Neuronal stem cell (in vitro differentiated cells): Measurements from ENCODE around the gene HAAO.

Source experiments
- DNase-seq: peaks from one replicate; pipeline ENCODE4 v3.0.0-alpha.2; 2013; ENCODE audit warnings: low spot score
- H2AFZ ChIP-seq: one replicate; pipeline ENCODE4 v1.6.1; 2013; ENCODE audit warnings: mild to moderate bottlenecking, low read length, inconsistent platforms
- H2AK5ac ChIP-seq: 2 replicates; pipeline ENCODE4 v1.6.1; 2013; ENCODE audit warnings: low read depth, mild to moderate bottlenecking, inconsistent platforms, low read length, moderate library complexity, mixed read lengths
- H2BK120ac ChIP-seq: 2 replicates; pipeline ENCODE4 v1.6.1; 2013; ENCODE audit warnings: low read depth, mild to moderate bottlenecking, inconsistent platforms, low read length, moderate library complexity, mixed read lengths
- H2BK12ac ChIP-seq: one replicate; pipeline ENCODE4 v1.6.1; 2013; ENCODE audit warnings: low read length, inconsistent platforms
- H2BK15ac ChIP-seq: 2 replicates; pipeline ENCODE4 v1.6.1; 2013; ENCODE audit warnings: mild to moderate bottlenecking, low read length, inconsistent platforms, mixed read lengths
- H2BK5ac ChIP-seq: one replicate; pipeline ENCODE4 v1.6.1; 2013; ENCODE audit warnings: inconsistent platforms, mild to moderate bottlenecking, low read length, moderate library complexity
- H3K14ac ChIP-seq: one replicate; pipeline ENCODE4 v1.6.1; 2013; ENCODE audit warnings: low read length, inconsistent platforms
- H3K18ac ChIP-seq: 2 replicates; pipeline ENCODE4 v1.6.1; 2013; ENCODE audit warnings: low read length, inconsistent platforms
- H3K23ac ChIP-seq: 2 replicates; pipeline ENCODE4 v1.6.1; 2013; ENCODE audit warnings: low read depth, mild to moderate bottlenecking, mixed read lengths, low read length, inconsistent platforms; ENCODE audit not compliant: poor library complexity
- H3K27ac ChIP-seq: replicated peaks from 3 replicates; pipeline ENCODE4 v1.5.1; 2013; ENCODE audit warnings: low read length, inconsistent platforms
- H3K27me3 ChIP-seq, 3 experiments: 2 replicates each; pipeline ENCODE4 v1.6.1; 2013; ENCODE audit warnings: low read length in 3 of 3, mild to moderate bottlenecking in 2 of 3, inconsistent platforms in 1 of 3, low read depth in 1 of 3, mixed read lengths in 1 of 3, moderate library complexity in 1 of 3; ENCODE audit not compliant: control insufficient read depth in 3 of 3, insufficient read depth in 3 of 3
- H3K36me3 ChIP-seq, 2 donors: replicated peaks in 1 of 2; 2 replicates each; pipeline ENCODE4 v1.6.1; 2013; ENCODE audit warnings: low read length in 2 of 2; ENCODE audit not compliant: control insufficient read depth in 2 of 2, insufficient read depth in 2 of 2
- H3K4ac ChIP-seq: 2 replicates; pipeline ENCODE4 v1.6.1; 2013; ENCODE audit warnings: inconsistent platforms, mild to moderate bottlenecking, low read length, moderate library complexity
- H3K4me1 ChIP-seq, 2 donors: 1 replicate in 1 of 2; 2 replicates in 1 of 2; pipeline ENCODE4 v1.6.1; 2013; ENCODE audit warnings: low read length in 2 of 2, low read depth in 1 of 2; ENCODE audit not compliant: control insufficient read depth in 2 of 2, insufficient read depth in 1 of 2
- H3K4me2 ChIP-seq: one replicate; pipeline ENCODE4 v1.6.1; 2013; ENCODE audit warnings: mild to moderate bottlenecking, low read length, inconsistent platforms; ENCODE audit not compliant: insufficient read depth, poor library complexity, severe bottlenecking
- H3K4me3 ChIP-seq, 2 donors: 2 replicates each; pipeline ENCODE4 v1.5.1; 2013; ENCODE audit warnings: low read length in 2 of 2, mild to moderate bottlenecking in 2 of 2, inconsistent platforms in 1 of 2, moderate library complexity in 1 of 2
- H3K79me1 ChIP-seq: one replicate; pipeline ENCODE4 v1.6.1; 2013; ENCODE audit warnings: low read depth, mild to moderate bottlenecking, inconsistent platforms, low read length, moderate library complexity
- H3K9ac ChIP-seq: one replicate; pipeline ENCODE4 v1.6.1; 2013; ENCODE audit warnings: mild to moderate bottlenecking, low read depth, low read length, inconsistent platforms; ENCODE audit not compliant: poor library complexity
- H3K9me3 ChIP-seq, 2 donors: replicated peaks in 1 of 2; 2 replicates each; pipeline versions ENCODE3 to v1.6.1; 2013; ENCODE audit warnings: low read length in 2 of 2, mild to moderate bottlenecking in 2 of 2, inconsistent platforms in 1 of 2, low read depth in 1 of 2, mixed read lengths in 1 of 2, moderate library complexity in 1 of 2; ENCODE audit not compliant: control insufficient read depth in 2 of 2, insufficient read depth in 1 of 2
- H4K8ac ChIP-seq: one replicate; pipeline ENCODE4 v1.6.1; 2013; ENCODE audit warnings: low read depth, mild to moderate bottlenecking, inconsistent platforms, low read length, moderate library complexity
- H4K91ac ChIP-seq: one replicate; pipeline ENCODE4 v1.6.1; 2013; ENCODE audit warnings: low read length, low read depth, mild to moderate bottlenecking, inconsistent platforms; ENCODE audit not compliant: poor library complexity
- WGBS, 2 donors: extraction: QIAGEN DNeasy Blood & Tissue Kit; methylation state at CpG; one replicate each; pipeline ENCODE4 v1.1.7; 2013; ENCODE audit warnings: missing lambda C conversion rate in 2 of 2, mixed read lengths in 1 of 2; ENCODE audit not compliant: insufficient read length in 2 of 2, insufficient replicate concordance in 1 of 2; ENCODE audit errors: extremely low coverage in 2 of 2; 5-methylcytosine and 5-hydroxymethylcytosine counted together

Gene HAAO

DNA sequence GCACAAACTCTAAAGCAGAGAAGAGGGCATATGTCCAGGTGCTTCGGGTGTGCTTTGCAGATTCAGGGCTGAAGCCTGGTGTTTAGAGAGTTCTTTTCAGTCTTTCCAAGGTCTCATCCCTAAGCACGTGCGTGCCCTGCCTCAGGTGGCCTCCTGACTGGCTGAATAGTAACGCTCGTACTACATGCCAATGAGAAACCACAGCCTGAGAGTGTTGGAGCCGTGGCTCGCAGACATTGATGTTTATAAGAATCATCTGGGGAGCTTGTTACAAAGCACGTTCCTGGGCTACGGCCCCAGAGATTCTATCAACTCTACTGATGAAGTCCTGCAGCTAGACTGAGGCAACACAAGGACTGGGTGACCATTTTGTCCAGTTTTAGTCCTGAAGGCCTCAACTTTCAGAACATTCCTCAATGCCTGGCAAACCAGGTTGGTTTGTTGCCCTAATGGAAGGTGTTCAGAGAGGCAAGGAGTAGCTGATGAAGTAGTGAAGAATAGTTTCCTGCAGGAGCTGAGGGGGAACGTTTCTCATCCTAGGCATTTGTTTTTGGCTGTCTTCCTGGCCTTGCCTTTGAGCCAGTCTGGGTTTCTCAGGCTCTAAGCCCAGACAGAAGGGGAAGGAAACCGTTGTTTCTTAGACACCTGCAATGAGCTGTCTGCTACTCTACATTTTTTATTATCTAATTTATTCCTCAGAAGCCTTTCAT is 31.5 kb upstream of the HAAO start:
- Histone ChIP-seq H3K27ac (no peak overlapping the region), H3K23ac (no peak overlapping the region), H3K9me3 (no peaks in the 10 kb centered on the region), H3K18ac (no peak overlapping the region), H3K79me1 (no peaks in the 10 kb centered on the region), H3K4ac (no peak overlapping the region), H2BK12ac (no peak overlapping the region), H2BK5ac (no peak overlapping the region), H2BK120ac (no peak overlapping the region), H4K8ac (no peak overlapping the region), H3K4me2 (no peak overlapping the region), H3K9ac (no peak overlapping the region), H2AK5ac (no peak overlapping the region), H3K27me3 (peaks cover 0 to 27% (median 2%) of the 10 kb centered on the region in 3 experiments), H4K91ac (no peak overlapping the region), H3K14ac (no peak overlapping the region), H3K4me3 (no peak overlapping the region), H2BK15ac (no peak overlapping the region), H2AFZ (no peak overlapping the region), H3K4me1 (peaks cover 2 to 3% of the 10 kb centered on the region in 2 donors), H3K36me3 (no peaks in the 10 kb centered on the region)
- no CpG with 5 or more reads among the region's 11 CpGs for WGBS, 2 donors
- DNase-seq = no peak

DNA sequence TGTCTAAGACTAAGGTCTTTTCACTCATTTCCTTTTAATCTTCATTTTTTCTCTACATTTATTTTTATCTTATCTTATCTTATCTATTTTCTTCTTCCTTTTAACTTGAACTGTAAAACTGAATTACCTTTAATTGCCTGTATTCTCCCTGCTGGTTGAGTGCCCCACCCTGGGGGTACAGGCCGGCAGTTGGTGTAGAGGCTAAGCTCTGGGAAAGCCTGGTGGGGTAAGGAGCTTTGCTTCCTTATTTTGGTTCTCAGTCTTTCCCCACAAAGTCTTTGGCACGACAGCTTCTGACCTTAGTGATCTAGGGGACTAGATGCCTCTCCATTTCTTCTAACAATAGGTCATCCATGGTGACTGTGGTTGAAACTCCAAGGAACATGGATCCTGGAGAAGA is 26.8 kb upstream of the HAAO start:
- Histone ChIP-seq H3K9ac (no peak overlapping the region), H3K14ac (no peak overlapping the region), H3K4me2 (no peak overlapping the region), H3K27me3 (peaks cover 0 to 9% (median 2%) of the 10 kb centered on the region in 3 experiments), H2AFZ (no peak overlapping the region), H2BK15ac (no peak overlapping the region), H2BK120ac (no peak overlapping the region), H4K8ac (no peak overlapping the region), H3K23ac (no peak overlapping the region), H2BK5ac (no peak overlapping the region), H3K4me3 (no peak overlapping the region), H3K4me1 (no peaks in the 10 kb centered on the region), H3K9me3 (peaks cover 0 to 2% of the 10 kb centered on the region in 2 donors), H3K79me1 (no peaks in the 10 kb centered on the region), H3K18ac (no peak overlapping the region), H2AK5ac (no peak overlapping the region), H3K4ac (no peak overlapping the region), H2BK12ac (no peak overlapping the region), H3K27ac (no peak overlapping the region), H4K91ac (no peak overlapping the region), H3K36me3 (no peaks in the 10 kb centered on the region)
- no CpG with 5 or more reads among the region's 2 CpGs for WGBS, 2 donors
- DNase-seq = no peak

DNA sequence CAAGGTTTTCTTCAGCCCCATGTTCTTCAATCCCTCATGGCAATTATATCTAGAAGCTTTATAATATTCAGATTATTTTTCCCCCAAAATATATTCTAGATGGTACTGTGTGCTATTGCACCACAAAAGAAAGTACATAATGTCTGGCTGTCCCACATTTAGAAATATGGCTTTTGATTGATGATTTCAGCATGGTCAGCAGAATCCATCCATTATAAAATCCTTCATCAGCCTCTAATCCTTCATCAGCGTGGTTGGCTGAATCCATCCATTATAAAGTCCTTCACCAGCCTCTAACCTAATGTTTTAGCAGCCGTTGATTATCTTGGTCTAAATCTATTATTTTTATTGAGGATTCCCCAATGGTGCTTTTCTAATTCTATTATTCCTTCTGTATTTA is 23.3 kb upstream of the HAAO start:
- H3K36me3 ChIP-seq = no peaks in the 10 kb centered on the region
- WGBS, 2 donors = no CpG with 5 or more reads among the region's 2 CpGs
- H3K79me1 ChIP-seq = no peaks in the 10 kb centered on the region

DNA sequence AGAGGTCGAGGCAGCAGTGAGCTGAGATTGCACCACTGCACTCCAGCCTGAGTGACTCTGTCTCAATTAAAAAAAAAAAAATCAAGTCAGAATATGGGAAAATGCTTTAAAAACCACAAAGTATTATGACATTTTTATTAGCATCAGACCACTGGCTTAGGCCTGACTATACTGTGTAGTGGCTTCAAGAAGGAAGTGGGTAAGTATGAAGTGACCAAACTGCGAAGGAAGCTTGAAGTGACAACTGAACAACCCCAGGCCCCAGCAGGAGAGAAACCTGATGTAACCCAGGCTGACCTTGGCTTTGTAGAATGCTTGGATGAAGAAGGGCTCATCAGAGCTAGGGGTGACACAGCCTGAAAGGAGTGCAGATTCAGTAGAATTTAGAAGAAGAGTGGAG is 21.4 kb upstream of the HAAO start:
- Histone ChIP-seq H3K27me3 (no peaks in the 10 kb centered on the region), H3K9me3 (peaks cover 2 to 4% of the 10 kb centered on the region in 2 donors), H4K91ac (no peak overlapping the region), H3K4me2 (no peak overlapping the region), H3K4ac (no peak overlapping the region), H2BK12ac (no peak overlapping the region), H2BK120ac (no peak overlapping the region), H3K27ac (no peak overlapping the region), H2BK5ac (no peak overlapping the region), H3K18ac (no peak overlapping the region), H3K9ac (no peak overlapping the region), H3K4me3 (no peak overlapping the region), H3K14ac (no peak overlapping the region), H3K4me1 (peaks cover 0 to 8% of the 10 kb centered on the region in 2 donors), H3K79me1 (no peaks in the 10 kb centered on the region), H3K23ac (no peak overlapping the region), H2BK15ac (no peak overlapping the region), H4K8ac (no peak overlapping the region), H2AFZ (no peak overlapping the region), H2AK5ac (no peak overlapping the region), H3K36me3 (no peaks in the 10 kb centered on the region)
- WGBS, 2 donors = no CpG with 5 or more reads among the region's 2 CpGs
- no peak for DNase-seq

More for the DNA sequence above, 23.3 kb upstream of the HAAO start:
- H3K14ac ChIP-seq = no peak overlapping the region
- peaks cover 0 to 4% of the 10 kb centered on the region in 2 donors for H3K4me1 ChIP-seq
- H2AK5ac ChIP-seq = no peak overlapping the region
- DNase-seq = no peak
- H3K4me3 ChIP-seq = no peak overlapping the region
- no peak overlapping the region for H4K8ac ChIP-seq
- H3K4me2 ChIP-seq = no peak overlapping the region
- H2BK5ac ChIP-seq = no peak overlapping the region
- H2BK12ac ChIP-seq = no peak overlapping the region
- no peaks in the 10 kb centered on the region for H3K27me3 ChIP-seq
- no peak overlapping the region for H3K4ac ChIP-seq
- peaks cover 2 to 4% of the 10 kb centered on the region in 2 donors for H3K9me3 ChIP-seq
- no peak overlapping the region for H3K18ac ChIP-seq
- no peak overlapping the region for H2BK15ac ChIP-seq
- H2AFZ ChIP-seq = no peak overlapping the region
- H2BK120ac ChIP-seq = no peak overlapping the region
- no peak overlapping the region for H3K27ac ChIP-seq
- H3K9ac ChIP-seq = no peak overlapping the region
- H3K23ac ChIP-seq = no peak overlapping the region
- H4K91ac ChIP-seq = no peak overlapping the region
